ENCODE data around the gene NHS.

DNA sequence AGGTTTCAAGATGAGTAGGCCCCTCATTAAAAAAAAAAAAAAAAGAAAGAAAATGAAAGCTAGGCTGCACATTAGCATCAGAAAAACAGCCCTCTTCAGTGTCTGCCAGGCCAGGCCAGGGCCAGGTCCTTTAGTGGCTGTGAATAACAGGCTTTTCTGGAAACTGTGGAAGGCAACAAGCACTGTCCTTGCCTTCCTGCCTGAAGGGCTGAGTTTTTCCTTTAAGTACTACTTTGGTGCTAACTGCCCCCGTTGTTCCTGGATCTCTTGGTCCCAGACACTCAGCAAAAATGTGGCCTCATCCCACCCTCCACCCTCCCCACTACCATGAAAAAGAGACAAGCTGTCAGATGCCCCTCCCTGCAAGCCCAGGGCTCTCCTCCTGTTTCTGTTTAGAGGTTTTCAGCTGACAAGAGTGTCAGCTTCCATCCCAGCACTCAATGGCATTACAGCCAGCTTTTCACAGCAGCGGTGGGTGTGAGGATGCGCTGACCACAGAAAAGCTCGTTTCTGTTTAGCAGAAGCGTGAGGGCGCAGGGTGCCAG lies 174.2 kb downstream of the NHS start:
- TF ChIP-seq, protein P1, sequence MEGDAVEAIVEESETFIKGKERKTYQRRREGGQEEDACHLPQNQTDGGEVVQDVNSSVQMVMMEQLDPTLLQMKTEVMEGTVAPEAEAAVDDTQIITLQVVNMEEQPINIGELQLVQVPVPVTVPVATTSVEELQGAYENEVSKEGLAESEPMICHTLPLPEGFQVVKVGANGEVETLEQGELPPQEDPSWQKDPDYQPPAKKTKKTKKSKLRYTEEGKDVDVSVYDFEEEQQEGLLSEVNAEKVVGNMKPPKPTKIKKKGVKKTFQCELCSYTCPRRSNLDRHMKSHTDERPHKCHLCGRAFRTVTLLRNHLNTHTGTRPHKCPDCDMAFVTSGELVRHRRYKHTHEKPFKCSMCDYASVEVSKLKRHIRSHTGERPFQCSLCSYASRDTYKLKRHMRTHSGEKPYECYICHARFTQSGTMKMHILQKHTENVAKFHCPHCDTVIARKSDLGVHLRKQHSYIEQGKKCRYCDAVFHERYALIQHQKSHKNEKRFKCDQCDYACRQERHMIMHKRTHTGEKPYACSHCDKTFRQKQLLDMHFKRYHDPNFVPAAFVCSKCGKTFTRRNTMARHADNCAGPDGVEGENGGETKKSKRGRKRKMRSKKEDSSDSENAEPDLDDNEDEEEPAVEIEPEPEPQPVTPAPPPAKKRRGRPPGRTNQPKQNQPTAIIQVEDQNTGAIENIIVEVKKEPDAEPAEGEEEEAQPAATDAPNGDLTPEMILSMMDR (IDR thresholded peaks at IDR 0.05) = no peak
- no peak for TF ChIP-seq POLR2A (IDR thresholded peaks at IDR 0.05)
- TF ChIP-seq EP300 (IDR thresholded peaks at IDR 0.05) = no peak
